Activated T-cell treated with anti-CD3 and anti-CD28 coated beads for 24 hours (primary cell): ENCODE results near the gene RBM38.
A peak's percentile ranks its signal among the peaks of the same experiment; 100 is the strongest.
"Not testable (repeated sequence)": the region's sequence is repeated elsewhere in the genome, so short reads cannot be mapped to it uniquely, and the experiment has no call there.

ENCODE experiments used
- DNase-seq: peaks from one replicate; pipeline ENCODE4 v3.0.0-alpha.2; 2020; ENCODE audit warnings: low read depth

The RBM38 gene

DNA sequence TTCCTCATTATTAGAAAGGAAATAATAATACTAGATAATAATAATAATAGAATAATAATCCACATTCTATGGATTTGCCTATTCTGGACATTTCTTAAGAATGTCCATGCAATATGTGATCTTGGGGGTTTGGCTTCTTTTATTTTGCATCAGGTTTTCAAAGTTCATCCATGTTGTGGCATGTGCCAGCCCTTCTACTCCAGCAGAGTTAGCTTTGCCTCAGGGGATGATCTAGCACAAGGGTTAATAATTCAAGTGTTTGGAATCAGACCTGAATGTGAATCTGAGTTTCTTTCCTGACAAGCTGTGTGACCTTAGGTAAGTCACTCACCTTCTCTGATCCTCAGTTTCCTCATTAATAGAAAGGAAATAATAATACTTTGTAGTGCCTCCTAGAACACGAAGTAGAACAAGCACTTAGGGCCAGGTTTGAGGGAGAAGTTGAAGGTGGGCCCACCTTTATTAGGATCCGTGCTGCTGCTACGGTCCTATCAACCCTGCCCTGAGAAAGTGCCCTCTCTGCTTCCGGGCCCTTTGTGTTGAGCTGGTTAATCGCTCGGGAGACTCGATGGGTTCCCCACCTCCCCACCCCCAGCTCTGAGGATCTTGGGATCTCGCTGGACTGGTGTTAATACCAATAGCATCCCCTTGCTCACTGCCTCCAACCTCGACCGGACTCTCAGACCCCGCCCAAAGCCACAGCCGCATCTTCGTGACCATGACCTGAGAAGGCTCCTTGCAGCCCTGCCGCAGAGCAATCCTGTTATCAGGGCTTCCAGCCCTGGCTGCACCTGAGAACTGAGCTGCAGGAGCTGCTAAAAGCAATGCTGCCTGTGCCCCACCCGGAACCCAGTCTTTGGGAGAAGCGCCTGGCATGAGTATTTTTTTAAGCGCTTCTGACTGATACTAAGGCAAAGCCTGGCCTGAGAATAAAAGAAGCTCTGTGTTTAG is 26.9 kb downstream of the RBM38 start:
- DNase-seq = no peak

DNA sequence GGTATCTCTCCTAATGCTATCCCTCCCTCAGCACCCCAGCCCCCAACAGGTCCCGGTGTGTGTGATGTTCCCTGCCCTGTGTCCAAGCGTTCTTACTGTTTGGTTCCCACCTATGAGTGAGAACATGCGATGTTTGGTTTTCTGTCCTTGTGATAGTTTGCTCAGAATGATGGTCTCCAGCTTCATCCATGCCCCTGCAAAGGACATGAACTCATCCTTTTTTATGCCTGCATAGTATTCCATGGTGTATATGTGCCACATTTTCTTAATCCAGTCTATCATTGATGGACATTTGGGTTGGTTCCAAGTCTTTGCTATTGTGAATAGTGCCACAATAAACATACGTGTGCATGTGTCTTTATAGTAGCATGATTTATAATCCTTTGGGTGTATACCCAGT is 28.3 kb downstream of the RBM38 start:
- not testable (repeated sequence) for DNase-seq

DNA sequence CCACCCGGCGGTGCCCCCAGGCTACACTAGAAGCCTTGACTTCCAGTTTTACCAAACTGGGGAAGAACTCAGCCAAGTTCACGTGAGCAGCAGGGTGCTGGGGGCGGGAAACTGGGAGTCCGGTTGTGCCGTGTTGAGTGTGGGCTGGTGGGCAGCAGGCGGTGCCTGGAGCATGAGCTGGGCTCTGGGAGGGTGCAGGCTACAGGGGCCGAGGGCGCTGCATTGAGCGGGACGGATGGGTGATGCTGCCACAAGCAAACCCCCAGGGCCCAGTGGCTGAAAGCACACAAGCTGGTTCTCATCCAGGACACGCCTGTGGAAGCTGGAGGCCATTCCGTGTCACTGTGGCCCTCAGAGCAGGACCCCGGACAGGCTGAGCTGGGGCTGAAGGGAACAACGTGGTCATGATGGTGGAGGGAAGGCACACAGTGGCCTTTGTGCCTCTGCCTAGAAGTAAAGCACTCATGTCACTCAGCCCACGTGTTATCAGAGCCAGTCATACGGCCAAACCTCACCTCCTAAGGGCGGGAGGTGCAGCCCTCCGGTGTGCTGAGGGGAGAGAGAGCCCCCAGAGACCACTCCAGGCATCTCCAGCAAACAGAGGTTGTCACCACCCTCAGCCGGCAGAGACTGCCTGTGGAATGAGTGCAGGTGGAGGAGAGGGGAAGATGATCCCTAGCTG is 29.5 kb downstream of the RBM38 start:
- no peak for DNase-seq

DNA sequence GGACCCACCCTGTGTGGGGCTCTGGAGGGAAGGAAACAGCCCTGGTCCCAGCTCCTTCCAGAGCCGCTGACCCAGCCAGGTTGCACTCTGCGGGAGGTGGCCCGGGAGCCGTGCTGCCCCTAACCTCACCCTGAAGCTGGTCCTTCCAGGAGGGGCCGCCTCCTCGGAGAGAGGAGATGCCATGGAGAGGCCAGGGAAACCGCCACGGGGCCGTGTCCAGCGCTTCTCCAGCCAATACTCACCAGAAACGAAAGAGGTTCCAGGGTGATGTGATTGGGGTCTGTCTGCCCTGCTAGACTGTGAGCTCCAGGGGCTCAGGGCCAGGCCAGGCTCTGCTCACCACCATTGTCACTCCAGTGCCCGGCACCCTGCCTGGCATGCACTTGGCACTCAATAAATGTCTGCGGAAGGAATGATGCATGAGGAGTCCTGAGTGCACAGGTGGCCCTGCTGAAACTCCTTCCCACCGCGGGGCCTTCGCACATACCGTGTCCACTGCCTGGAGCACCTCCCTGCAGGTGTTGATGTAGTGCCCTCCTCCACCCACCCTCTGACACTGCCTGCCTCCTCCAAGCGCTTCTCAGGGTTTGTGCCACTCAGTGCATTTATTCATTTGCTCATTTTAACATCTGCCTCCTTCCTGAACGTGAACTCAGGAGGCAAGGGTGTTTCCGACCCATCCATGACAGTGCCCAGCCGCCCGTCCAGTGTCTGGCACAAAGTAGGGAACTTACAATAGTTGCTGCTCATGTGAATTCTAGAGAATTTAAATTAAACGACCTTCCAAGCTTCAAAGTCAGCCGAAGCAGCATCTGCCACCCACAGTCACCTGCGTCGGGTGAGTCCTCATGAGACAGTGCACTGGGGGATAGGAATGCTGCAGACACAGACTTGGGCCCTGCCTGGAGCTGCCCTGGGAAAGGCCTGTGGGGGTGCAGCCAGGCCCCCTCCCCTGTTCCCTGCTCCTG is 30.3 kb downstream of the RBM38 start:
- DNase-seq = no peak

DNA sequence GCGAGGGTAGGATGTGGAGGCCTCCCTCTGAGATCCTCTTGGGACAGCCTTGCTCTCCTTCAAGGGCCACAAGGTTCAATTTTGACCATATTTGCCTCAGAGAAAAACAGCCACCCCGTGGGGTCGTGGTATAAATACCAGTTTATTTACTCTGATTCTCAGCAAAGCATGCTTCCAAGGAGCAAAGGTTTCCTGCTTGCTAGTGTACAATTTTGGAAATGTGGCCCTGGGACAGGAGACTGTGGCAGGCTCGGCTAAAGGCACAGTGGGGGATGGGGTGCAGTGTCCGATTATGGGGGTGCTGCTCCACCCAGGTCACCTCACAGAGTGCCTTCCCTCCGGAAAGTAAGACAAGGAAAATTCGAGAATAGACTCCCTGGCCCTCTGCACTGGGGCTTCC is 31.1 kb downstream of the RBM38 start:
- no peak for DNase-seq

DNA sequence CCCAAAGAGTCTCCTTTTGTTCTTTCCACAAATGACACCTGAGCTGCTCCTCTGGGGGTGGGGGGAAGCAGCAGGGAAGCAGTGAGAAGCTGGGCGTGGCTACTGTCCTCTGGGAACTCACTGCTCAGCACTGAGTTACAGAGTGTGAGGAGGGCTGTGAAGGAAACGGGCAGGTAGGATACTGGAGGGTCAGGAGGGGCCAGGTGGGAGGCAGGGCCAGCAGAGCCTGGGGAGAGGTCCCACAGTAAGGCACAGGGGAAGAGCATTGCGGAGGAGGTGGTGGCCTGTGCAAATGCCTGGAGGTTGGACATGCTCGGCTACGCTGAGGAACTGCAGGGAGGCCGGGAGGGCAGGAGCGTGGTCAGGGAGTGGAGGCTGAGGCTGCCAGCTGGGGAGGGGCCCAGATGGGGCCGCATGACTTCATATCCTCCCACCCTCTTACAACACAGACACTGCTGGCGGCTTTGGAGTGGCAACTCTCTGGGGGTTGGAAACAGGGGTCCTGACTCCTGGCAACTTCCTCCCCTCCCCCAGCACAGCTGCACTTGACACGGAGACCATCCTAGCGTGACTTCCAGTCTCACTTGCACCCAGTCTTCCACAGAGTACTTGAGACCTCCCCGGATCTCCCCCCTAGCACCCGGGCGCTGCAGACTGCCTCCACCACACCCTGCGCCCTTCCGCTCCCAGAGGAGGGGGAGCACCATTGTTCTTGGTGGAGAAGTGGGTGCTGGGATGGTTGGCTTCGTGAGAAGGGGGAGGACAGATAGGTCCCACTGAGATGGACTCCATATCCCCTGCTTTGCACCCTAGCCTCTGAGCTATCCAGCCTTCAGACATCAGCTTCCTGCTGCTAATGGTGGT is 34.2 kb downstream of the RBM38 start:
- no peak for DNase-seq

DNA sequence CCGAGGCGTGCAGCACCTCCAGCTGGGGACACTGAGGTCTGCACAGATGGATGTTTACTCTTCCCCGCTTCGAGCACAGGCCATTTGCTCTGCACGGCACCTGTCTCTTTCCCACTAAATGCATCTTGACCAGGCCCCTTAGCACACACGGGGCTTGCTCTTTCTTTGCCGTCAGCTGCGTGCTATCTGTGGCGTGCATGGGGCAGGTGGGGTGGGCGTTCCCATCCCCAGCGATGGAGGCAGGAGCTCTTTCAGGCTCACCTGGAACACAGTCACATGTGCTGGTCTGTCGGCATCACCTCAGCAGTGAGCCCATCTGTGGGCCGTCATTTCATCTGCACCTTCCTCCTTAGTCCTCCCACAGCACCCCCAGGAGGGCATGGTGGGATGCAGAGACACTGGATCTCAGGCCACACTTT is 35.1 kb downstream of the RBM38 start:
- no peak for DNase-seq

DNA sequence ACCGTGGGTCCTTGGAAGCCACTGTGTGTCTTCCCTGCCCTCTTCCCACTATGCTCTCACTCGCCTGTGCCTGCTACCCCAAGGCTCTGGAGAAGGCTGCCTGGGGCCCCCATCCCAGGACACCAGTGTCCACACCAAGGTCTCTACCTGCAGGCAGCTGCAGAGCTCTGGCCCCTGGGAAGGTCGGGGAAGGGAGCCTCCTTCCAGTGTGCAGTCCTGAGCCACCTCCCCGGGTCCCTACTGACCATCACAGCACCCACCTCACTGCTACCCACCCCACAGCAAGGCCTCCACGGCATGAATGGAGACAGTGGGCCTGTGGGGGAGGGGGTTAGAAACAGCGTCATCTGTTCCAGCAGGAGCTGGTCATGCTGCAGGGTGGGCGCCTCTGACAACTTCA is 35.6 kb downstream of the RBM38 start:
- DNase-seq = no peak

DNA sequence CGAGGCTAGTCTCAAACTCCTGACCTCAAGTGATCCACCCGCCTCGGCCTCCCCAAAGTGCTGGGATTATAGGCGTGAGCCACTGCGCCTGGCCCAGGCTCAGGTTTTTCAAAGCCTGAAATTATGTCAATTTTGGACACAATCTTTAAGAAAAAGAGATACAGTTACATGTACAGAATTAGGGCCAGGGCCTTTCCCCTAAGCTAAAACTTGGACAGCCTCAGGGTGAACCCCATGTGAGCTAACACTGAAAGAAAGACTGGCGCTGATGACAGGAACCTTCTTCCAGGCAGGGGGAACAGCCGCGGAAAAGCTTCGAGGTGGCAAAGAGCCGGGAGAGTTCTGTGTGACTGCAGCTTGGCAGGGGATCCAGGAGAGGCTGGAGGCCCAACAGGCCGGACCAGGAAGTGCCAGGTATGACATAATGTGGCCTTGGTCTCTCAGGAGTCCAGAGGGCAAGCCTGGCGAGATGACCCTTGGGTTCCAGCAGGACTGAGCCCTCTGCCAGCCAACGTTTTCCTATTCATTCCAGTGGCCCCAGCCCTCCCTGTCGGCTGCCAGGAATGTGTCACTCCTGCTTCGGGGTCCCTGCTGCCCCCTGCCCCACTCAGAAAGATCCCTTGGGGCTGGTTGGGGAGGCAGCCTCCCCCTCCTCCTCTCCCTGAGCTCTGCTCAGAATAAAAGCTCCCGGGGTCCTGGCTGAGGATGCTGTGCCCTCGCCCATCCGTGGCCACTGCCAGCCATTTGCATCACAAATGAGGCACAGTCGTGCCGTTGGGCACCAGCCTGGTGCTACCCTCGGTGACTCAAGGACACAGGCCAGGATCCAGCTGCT is 37.3 kb downstream of the RBM38 start:
- no peak for DNase-seq

DNA sequence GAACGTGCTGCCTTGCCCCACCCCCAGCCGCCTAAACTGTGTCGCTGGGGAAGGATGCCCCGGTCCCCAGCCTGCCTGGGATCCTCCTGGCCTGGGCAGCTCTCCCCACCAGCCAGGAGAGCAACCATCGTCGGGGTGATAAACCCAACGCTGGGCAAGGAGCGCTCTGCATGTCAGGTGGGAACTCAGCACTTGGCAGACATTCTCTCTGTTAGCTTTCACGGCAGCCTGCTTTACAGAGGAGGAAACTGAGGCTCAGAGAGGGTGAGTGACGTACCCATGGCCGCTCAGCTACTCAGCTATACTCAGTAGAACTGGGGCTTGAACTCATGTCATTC is 37.9 kb downstream of the RBM38 start:
- DNase-seq = no peak

DNA sequence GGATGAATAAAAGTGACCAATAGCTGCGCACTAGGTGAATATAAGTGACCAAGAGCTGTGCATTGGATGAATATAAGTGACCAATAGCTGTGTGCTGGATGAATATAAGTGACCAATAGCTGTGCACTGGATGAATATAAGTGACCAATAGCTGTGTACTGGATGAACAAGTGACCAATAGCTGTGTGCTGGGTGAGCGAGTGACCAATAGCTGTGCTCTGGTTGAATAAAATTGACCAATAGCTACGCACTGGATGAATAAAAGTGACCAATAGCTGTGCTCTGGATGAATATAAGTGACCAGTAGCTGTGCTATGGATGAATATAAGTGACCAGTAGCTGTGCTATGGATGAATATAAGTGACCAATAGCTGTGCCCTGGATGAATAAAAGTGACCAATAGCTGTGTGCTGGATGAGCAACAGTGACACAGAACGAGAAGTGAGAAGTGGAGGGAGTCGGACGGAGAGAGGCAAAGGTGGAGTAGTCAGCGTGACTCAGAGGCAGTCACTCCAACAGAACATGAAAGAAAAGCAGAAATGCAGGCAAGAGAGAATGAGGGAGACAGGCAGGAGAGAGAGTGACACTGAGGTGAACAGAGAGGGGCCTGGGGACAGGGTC is 38.5 kb downstream of the RBM38 start:
- DNase-seq = no peak

DNA sequence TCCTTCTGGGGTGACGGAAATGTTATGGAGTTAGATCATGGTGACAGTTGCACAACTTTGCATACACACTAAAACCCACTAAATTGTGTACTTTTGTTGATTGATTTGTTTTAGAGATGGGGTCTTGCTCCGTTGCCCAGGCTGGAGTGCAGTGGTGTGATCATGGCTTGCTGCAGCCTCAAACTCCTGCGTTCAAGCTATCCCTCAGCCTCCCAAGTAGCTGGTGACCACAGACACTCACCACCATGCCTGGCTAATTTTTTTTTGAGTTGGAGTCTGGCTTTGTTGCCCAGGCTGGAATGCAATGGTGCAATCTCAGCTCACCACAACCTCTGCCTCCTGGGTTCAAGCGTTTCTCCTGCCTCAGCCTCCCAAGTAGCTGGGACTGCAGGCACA is 39.0 kb downstream of the RBM38 start:
- DNase-seq = not testable (repeated sequence)

DNA sequence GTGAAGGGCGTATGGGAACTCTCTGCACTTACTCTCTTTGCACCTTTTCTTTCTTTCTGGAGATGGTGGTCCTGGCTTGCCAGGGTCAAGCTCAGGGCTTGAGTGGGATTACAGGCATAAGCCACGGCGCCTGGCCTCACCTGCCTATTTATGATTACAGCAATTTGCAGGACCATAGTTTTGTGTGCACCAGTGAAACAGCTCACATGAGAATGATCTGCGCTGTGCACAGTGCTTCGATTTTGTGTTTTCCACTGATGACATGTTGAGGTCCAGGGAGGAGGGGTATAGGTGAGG is 40.3 kb downstream of the RBM38 start:
- no peak for DNase-seq

DNA sequence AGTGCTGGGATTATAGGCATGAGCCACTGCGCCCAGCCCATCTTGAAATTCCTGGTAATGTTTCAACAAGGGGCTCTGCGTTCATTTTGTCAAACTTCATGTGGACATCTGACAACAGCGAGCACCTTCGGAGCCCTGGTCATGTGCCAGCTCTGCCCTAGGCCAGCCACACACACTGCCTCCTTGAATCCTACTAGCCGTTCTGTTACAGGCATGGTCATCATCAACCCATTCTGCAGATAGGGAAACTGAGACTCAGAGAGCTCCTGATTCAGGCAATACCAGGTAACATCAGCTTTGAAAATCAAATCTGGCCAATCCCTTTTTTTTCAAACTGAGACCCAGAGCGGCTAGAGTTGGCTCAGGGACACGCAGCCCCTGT is 41.3 kb downstream of the RBM38 start:
- DNase-seq = no peak

DNA sequence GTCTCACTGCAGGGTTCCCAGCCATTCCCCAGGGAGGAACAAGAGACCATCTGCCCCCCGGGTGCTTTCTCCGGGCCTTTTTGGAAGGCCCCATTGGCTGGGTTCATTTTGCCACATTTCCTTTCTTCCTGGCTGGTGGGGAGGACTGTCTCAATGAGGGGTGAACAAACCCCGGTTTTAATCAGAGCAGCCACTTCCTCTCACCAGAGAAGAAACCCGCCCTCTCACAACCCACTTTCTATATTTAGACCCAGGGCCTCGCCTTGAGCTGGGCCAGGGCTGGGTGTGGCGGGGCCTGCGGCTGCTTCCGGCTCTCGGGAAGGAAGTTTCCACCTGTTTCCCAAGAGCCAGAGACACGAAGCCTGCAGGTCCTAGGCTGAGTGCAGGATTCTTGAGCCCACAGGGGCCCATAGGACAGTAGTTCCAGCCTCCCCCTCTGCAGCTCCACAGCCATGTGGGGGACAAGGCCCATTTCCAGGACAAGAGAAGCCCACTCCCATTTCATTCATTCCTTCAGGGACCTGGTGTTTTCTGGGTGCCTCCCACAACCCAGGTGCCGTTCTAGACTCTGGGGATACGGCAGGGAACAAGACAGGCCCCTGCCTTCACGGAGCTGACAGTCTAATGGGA is 41.8 kb downstream of the RBM38 start:
- DNase-seq = peak; percentile 56

DNA sequence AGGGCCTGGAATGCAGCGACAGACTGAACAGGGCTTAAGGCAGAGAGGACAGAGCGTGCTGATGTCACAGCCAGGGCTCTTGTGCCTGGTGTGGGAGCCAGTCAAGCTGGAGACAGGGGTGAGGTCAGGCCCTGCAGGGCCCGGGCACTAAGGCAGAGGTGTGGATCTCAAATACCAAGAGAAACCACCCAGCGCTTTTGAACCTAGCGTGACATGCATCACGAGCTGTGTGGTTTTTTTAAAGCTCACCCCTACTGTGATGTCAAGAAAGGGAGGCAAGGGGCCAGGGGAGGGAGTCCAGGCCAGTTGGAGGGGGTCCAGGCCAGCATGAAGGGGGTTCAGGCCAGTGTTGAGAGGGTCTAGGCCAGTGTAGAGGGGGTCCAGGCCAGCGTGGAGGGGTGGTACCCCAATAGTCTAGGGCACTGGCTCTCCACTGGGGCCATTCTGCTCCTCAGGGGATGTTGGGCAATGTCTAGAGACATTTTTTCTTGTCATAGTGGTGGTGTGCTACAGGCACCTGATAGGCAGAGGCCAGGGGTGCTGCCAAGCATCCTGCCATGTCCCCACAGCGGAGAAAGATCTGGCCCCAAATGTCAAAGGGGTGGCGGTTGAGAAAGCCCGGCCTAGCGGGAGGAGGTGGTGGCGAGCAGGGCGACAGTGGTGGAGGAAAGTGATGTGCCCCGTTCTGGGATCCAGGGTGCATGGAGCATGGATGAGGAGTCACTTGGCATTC is 42.6 kb downstream of the RBM38 start:
- no peak for DNase-seq

DNA sequence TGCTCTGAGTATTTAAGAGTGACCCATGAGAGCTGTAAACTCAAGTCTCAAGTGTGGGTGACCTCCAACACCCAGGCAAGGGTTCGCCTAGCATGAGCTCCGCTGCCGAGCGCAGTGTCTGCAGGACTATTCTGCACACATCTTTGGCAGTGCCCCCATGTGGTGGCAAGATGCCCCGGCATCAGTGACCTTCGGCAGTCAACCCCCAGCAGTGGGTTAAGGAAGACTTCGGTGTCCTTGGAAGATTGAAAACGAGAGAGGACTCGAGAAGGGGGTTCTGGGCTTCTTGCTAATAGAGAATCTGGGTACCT is 43.1 kb downstream of the RBM38 start:
- DNase-seq = no peak

DNA sequence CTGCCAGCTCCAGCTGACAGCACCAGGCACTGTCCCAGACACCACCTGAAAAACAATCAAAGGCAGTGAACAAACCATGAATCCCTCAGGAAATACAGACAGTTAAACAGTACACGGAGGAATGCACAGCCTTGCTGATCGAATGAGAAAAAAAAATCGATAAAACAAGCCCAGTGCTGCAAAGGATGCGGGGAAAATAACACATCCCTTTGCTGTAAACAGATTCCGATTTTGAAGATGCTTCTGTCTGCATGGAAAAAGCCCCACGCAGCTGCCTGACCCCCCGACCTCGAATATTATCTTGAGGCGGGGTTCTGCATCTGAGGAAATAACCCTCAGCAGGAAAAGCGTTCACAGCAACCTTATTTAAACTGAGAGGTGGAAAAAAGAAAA is 43.9 kb downstream of the RBM38 start:
- DNase-seq = no peak

DNA sequence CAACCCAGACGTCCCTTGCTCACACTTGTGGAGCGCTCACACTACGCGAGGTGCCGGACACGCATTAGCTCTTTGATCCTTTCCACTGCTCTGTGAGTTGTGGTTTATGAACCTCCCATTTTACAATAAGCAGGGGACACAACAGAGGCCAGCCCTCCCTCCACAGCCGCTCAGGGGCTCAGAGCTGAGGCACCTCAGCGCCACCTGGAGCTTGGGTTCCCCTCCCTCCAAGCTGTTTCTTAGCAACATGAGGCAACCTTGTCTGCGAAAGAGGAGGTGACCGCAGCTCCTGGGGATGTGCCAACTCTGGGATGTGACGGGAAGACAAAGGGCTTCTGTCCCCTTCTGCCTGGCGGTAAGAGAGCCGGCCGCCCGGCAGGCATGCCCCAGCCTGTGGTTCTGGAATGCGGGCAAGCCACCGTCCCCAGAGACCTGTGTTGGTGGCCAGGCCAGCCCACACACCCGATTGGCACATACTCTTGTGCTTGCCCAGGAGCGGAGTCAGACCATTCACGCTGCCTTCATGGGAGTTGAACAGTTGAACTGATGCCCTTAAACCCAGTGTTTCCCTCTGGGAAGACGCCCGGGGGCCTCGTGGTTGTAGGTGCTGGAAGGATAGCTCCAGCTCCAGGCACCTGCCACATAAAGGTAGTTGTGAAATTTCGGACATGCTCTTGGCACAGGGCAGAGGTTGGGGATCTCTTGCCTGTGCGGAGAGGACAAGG is 44.5 kb downstream of the RBM38 start:
- DNase-seq = peak; percentile 19
